Esophagus muscularis mucosa (tissue), 4 donors: ENCODE measurements around the gene ARHGAP30. TPM values are rescaled to one million over a fixed set of nuclear protein-coding genes. Genes with fewer than 3 reads are reported as not detected.

ENCODE experiments used
- DNase-seq: peaks from one replicate; pipeline ENCODE4 v3.0.0-alpha.2; 2017; ENCODE audit errors: extremely low spot score
- H3K27ac ChIP-seq, 4 donors: fragments of 200-600 bp; sonication (generic); replicated peaks in 1 of 4; 1 replicate in 3 of 4; 2 replicates in 1 of 4; pipeline ENCODE4 v1.5.1; 2016 to 2019; ENCODE audit warnings: mild to moderate bottlenecking in 1 of 4
- H3K27me3 ChIP-seq, 4 donors: fragments of 200-600 bp; sonication (generic); one replicate each; pipeline versions ENCODE4 v1.5.1 to v1.6.0; 2016 to 2019
- H3K36me3 ChIP-seq, 4 donors: fragments of 200-600 bp; sonication (generic); one replicate each; pipeline ENCODE4 v1.5.1; 2016 to 2019
- H3K4me1 ChIP-seq, 4 donors: fragments of 200-600 bp; sonication (generic); one replicate each; pipeline ENCODE4 v1.5.1; 2016 to 2019
- H3K4me3 ChIP-seq, 4 donors: fragments of 200-600 bp; sonication (generic); 1 replicate in 2 of 4; 2 replicates in 2 of 4; pipeline ENCODE4 v1.5.1; 2016 to 2019; ENCODE audit warnings: mild to moderate bottlenecking in 4 of 4, moderate library complexity in 1 of 4
- H3K9me3 ChIP-seq, 4 donors: fragments of 200-600 bp; sonication (generic); 1 replicate in 3 of 4; 2 replicates in 1 of 4; pipeline ENCODE4 v1.5.1; 2016 to 2019
- EP300 ChIP-seq: sonication (generic); formaldehyde crosslinking; IDR thresholded peaks from one replicate; pipeline ENCODE4 v1.6.1; 2017; ENCODE audit warnings: antibody characterized with exemption
- POLR2A ChIP-seq: fragments of 450-650 bp; IDR thresholded peaks from one replicate; pipeline ENCODE4 v1.6.1; 2017; ENCODE audit warnings: antibody characterized with exemption, moderate library complexity, mild to moderate bottlenecking, low read depth
- POLR2AphosphoS5 ChIP-seq, 2 donors: sonication (generic); formaldehyde crosslinking; IDR thresholded peaks; one replicate each; pipeline ENCODE4 v1.6.1; 2017; ENCODE audit warnings: antibody characterized with exemption in 2 of 2
- WGBS: methylation state at CpG from one replicate; pipeline ENCODE4 v1.1.5; 2018; 5-methylcytosine and 5-hydroxymethylcytosine counted together
- intact Hi-C: fragments of 100-400 bp; cut with DNase I; formaldehyde crosslinking; loops from one replicate; pipeline ENCODE4 v1.15.1; 2023
- total RNA-seq, 4 donors: library from RNA; depleted of rRNA; stranded (reverse); fragments of >200 nt; gene quantifications; one replicate each; pipeline versions ENCODE4 v1.1.0 to v1.2.1, GENCODE V29; 2016
- TF ChIP-seq, protein P1 (sequence below), 3 experiments: fragments of 200-600 bp in 2 of 3; fragments of 450-650 bp in 1 of 3; sonication (generic) in 2 of 3; IDR thresholded peaks; one replicate each; pipeline ENCODE4 v1.5.1; 2017 to 2019; ENCODE audit warnings: antibody characterized with exemption in 3 of 3, mild to moderate bottlenecking in 2 of 3, moderate library complexity in 1 of 3

Gene ARHGAP30
- total RNA-seq, 4 donors from 2014 or later: 4.6 to 14.1 (median 6.9) TPM

DNA sequence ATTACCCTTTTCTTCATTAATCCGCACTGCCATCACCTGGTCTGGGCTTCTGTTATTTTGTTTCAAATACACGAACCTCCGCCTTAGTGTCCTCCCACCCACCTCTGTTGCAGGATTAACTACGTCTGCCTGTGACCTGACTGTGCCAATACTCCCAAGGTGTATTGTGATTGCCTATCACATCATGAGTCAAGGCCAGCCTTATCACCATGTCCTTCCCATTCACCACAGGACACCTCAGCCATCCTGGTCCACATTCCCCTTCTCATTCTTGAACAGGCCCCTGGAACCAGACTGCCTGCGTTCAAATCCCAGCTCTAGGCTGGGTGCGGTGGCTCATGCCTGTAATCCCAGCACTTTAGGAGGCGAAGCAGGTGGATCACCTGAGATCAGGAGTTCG is 63.1 kb downstream of the ARHGAP30 start:
- H3K4me1 ChIP-seq: no peaks in the 10 kb centered on the region
- 96% methylated on average over 8 of the region's 8 CpGs for WGBS
- DNase-seq: no peak
- no peak overlapping the region for H3K4me3 ChIP-seq
- TF ChIP-seq POLR2AphosphoS5 (IDR thresholded peaks at IDR 0.05) (no peak), POLR2A (no peak), EP300 (no peak)
- TF ChIP-seq, protein P1, sequence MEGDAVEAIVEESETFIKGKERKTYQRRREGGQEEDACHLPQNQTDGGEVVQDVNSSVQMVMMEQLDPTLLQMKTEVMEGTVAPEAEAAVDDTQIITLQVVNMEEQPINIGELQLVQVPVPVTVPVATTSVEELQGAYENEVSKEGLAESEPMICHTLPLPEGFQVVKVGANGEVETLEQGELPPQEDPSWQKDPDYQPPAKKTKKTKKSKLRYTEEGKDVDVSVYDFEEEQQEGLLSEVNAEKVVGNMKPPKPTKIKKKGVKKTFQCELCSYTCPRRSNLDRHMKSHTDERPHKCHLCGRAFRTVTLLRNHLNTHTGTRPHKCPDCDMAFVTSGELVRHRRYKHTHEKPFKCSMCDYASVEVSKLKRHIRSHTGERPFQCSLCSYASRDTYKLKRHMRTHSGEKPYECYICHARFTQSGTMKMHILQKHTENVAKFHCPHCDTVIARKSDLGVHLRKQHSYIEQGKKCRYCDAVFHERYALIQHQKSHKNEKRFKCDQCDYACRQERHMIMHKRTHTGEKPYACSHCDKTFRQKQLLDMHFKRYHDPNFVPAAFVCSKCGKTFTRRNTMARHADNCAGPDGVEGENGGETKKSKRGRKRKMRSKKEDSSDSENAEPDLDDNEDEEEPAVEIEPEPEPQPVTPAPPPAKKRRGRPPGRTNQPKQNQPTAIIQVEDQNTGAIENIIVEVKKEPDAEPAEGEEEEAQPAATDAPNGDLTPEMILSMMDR (IDR thresholded peaks at IDR 0.05): no peak
- intact Hi-C loops: no loop called here
- H3K27me3 ChIP-seq: no peaks in the 10 kb centered on the region
- no peaks in the 10 kb centered on the region for H3K36me3 ChIP-seq
- H3K9me3 ChIP-seq: no peaks in the 10 kb centered on the region
- no peak overlapping the region for H3K27ac ChIP-seq

DNA sequence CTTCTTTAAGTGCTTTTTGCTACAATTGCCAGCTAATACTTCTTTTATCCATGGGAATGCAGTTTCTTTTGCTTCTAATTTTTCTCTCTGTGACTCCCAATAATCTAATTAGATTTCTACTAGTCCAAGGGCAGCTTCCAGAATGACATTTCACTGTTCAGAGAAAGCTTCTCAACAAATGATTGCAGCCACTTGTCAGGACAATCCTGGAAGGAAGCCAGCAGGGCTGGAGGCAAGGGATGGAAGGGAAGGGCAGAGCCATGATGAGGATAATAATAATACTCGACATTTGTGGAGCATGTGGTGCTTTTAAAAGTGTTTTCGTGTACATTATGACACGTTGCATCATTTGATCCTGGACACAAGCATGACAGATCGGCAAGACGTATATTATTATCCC is 68.2 kb downstream of the ARHGAP30 start:
- no peak overlapping the region for H3K27ac ChIP-seq
- H3K36me3 ChIP-seq: peaks cover 0 to 28% (median 21%) of the 10 kb centered on the region in 4 donors
- intact Hi-C loops: no loop called here
- peaks cover 0 to 10% (median 0%) of the 10 kb centered on the region in 4 donors for H3K4me1 ChIP-seq
- no peak for TF ChIP-seq EP300
- no peak for TF ChIP-seq POLR2AphosphoS5 (IDR thresholded peaks at IDR 0.05)
- TF ChIP-seq POLR2A: no peak
- TF ChIP-seq, protein P1 (IDR thresholded peaks at IDR 0.05): no peak
- no peak overlapping the region for H3K4me3 ChIP-seq
- no peak for DNase-seq
- 58% methylated on average over 5 of the region's 5 CpGs for WGBS
- no peaks in the 10 kb centered on the region for H3K9me3 ChIP-seq
- no peaks in the 10 kb centered on the region for H3K27me3 ChIP-seq

DNA sequence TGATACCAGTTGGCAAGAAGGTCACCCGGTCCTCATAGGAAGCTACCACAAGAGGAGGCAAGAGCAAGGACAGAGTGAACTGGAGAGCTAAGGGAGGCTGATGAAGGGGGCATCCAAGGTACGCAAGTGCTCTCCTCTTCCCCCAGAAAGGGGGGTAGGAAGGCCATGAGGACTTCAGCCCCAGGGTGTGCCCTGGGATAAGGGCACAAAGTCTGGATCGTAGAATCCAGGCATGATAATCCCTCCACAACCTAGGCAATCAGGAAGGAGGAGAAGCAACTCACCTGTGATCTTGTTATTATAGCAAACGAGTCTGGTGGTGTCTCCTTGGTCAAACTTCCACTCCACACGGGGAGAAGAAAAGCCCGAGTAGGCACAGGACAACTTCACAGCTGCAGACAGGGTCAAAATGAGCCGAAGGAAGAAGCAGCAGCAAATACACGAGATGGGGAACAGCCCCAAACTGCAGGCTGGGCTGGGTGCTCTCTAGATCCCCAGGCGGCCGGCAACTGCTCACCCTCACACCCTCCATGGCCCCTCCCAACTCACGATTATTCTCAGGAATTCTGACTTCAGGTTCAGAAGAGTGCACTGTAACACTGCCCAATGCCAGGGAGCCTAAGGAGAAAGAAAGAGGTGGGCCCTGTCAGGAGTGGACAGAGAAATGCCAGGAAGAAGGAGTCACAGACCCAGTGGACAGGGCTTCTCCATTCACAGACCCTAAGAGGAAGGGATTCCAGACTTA is 68.8 kb downstream of the ARHGAP30 start:
- intact Hi-C loops: no loop called here
- WGBS: 93% methylated on average over 11 of the region's 11 CpGs
- TF ChIP-seq POLR2AphosphoS5 (IDR thresholded peaks at IDR 0.05) (no peak), POLR2A (no peak), EP300 (no peak)
- TF ChIP-seq, protein P1 (IDR thresholded peaks at IDR 0.05): no peak

DNA sequence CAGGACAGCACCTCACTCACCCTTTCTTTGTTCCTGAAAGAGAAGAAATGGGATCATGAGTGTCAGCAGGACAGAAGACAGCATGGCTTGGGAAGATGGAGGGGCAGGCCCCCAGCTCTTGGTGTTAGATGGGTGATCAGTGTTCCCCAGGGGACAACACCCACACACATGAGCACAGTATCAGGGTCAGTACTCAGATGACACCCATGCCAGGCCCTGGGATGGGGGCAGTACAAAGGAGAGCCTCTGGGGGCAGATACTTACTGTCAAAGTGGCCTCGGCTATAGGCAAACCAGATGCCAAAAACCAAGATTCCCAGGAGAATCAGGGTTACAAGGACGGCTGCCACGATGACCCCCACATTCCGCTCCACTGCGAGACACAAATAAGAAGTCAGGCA is 70.3 kb downstream of the ARHGAP30 start:
- H3K4me1 ChIP-seq: peaks cover 0 to 10% (median 0%) of the 10 kb centered on the region in 4 donors
- no peaks in the 10 kb centered on the region for H3K9me3 ChIP-seq
- H3K4me3 ChIP-seq: no peak overlapping the region
- H3K27ac ChIP-seq: no peak overlapping the region
- H3K36me3 ChIP-seq: peaks cover 0 to 28% (median 21%) of the 10 kb centered on the region in 4 donors
- WGBS: no CpG with 5 or more reads among the region's 5 CpGs
- TF ChIP-seq POLR2AphosphoS5 (IDR thresholded peaks at IDR 0.05) (no peak), EP300 (no peak), POLR2A (no peak)
- TF ChIP-seq, protein P1 (IDR thresholded peaks at IDR 0.05): no peak
- no peaks in the 10 kb centered on the region for H3K27me3 ChIP-seq
- intact Hi-C loops: loop anchor here (5.0 kb wide), 1 partner anchor 98 kb away; the partner anchor contains the start of gene KLHDC9
- DNase-seq: no peak

More for the DNA sequence above, 68.8 kb downstream of the ARHGAP30 start:
- H3K27ac ChIP-seq: no peak overlapping the region
- H3K4me1 ChIP-seq: peaks cover 0 to 10% (median 0%) of the 10 kb centered on the region in 4 donors
- no peaks in the 10 kb centered on the region for H3K27me3 ChIP-seq
- no peak for DNase-seq
- H3K9me3 ChIP-seq: no peaks in the 10 kb centered on the region
- peaks cover 0 to 28% (median 21%) of the 10 kb centered on the region in 4 donors for H3K36me3 ChIP-seq
- no peak overlapping the region for H3K4me3 ChIP-seq
